Gastrocnemius medialis (tissue), 4 donors: Measurements from ENCODE around the gene MSTN.

ENCODE experiments used
- POLR2A ChIP-seq, 2 donors: fragments of 450-650 bp; IDR thresholded peaks; one replicate each; pipeline ENCODE4 v1.6.1; 2017; ENCODE audit warnings: antibody characterized with exemption in 2 of 2, mild to moderate bottlenecking in 2 of 2, moderate library complexity in 2 of 2
- TF ChIP-seq, protein P1 (sequence below), 5 experiments: fragments of 450-650 bp in 3 of 5; fragments of 200-600 bp in 2 of 5; sonication (generic) in 2 of 5; IDR thresholded peaks in 4 of 5; conservative IDR thresholded peaks in 1 of 5; 1 replicate in 4 of 5; 2 replicates in 1 of 5; pipeline ENCODE4 v1.5.1; 2016 to 2019; ENCODE audit warnings: antibody characterized with exemption in 5 of 5, mild to moderate bottlenecking in 3 of 5, moderate library complexity in 3 of 5

DNA sequence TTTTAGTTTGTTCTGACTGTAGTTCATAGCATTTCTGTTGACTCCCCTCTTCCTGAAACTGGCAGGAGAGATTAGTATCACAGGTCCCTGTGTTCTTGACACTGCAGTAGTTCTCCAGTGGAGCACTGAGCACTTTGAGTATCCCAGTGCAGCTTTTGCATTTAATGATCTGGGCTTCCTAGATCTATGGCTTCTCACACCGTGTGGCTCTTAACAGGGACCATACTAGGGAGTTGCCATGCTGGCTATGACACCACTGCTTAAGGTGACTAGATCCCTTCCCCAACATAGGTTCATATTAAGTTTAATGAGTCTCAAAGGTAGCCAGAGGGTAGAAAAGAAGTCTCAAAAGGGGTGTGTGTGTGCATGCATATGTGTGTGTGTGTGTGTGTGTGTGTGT lies 6.2 kb upstream of the MSTN start:
- TF ChIP-seq, protein P1, sequence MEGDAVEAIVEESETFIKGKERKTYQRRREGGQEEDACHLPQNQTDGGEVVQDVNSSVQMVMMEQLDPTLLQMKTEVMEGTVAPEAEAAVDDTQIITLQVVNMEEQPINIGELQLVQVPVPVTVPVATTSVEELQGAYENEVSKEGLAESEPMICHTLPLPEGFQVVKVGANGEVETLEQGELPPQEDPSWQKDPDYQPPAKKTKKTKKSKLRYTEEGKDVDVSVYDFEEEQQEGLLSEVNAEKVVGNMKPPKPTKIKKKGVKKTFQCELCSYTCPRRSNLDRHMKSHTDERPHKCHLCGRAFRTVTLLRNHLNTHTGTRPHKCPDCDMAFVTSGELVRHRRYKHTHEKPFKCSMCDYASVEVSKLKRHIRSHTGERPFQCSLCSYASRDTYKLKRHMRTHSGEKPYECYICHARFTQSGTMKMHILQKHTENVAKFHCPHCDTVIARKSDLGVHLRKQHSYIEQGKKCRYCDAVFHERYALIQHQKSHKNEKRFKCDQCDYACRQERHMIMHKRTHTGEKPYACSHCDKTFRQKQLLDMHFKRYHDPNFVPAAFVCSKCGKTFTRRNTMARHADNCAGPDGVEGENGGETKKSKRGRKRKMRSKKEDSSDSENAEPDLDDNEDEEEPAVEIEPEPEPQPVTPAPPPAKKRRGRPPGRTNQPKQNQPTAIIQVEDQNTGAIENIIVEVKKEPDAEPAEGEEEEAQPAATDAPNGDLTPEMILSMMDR (IDR thresholded peaks at IDR 0.05 in 4 of 5, conservative IDR thresholded peaks at IDR 0.05 in 1 of 5) = no peak
- TF ChIP-seq POLR2A (IDR thresholded peaks at IDR 0.05) = no peak
